Parathyroid adenoma (tissue), 2 donors: ENCODE data around the gene S100A1.

Source experiments
- H2AFZ ChIP-seq: fragments of 300-600 bp; sonication (generic); one replicate; pipeline ENCODE4 v1.7.0; 2017; ENCODE audit warnings: antibody characterized with exemption, mild to moderate bottlenecking
- H3K27ac ChIP-seq: fragments of 300-600 bp; sonication (generic); one replicate; pipeline ENCODE4 v1.7.0; 2017
- H3K27me3 ChIP-seq: fragments of 300-600 bp; sonication (generic); one replicate; pipeline ENCODE4 v1.7.0; 2017; ENCODE audit warnings: low read length; ENCODE audit not compliant: control insufficient read depth, insufficient read depth
- H3K36me3 ChIP-seq: fragments of 300-600 bp; sonication (generic); one replicate; pipeline ENCODE4 v1.7.0; 2017; ENCODE audit warnings: low read length; ENCODE audit not compliant: control insufficient read depth, insufficient read depth
- H3K4me1 ChIP-seq: fragments of 300-600 bp; sonication (generic); one replicate; pipeline ENCODE4 v1.7.0; 2017; ENCODE audit warnings: control low read depth
- H3K4me2 ChIP-seq: fragments of 300-600 bp; sonication (generic); one replicate; pipeline ENCODE4 v1.7.0; 2017; ENCODE audit warnings: low read length
- H3K4me3 ChIP-seq: fragments of 300-600 bp; sonication (generic); one replicate; pipeline ENCODE4 v1.7.0; 2017; ENCODE audit warnings: low read depth, low read length
- H3K79me2 ChIP-seq: fragments of 300-600 bp; sonication (generic); one replicate; pipeline ENCODE4 v1.7.0; 2017; ENCODE audit warnings: control low read depth
- H3K9ac ChIP-seq: fragments of 300-600 bp; sonication (generic); one replicate; pipeline ENCODE4 v1.7.0; 2017; ENCODE audit warnings: mild to moderate bottlenecking
- H3K9me3 ChIP-seq: fragments of 300-600 bp; sonication (generic); one replicate; pipeline ENCODE4 v1.7.0; 2017; ENCODE audit warnings: low read length; ENCODE audit not compliant: control insufficient read depth
- TF ChIP-seq, protein P1 (sequence below): fragments of 300-600 bp; sonication (generic); IDR thresholded peaks from one replicate; pipeline ENCODE4 v1.7.0; 2017; ENCODE audit warnings: antibody characterized with exemption, mild to moderate bottlenecking
- donor health status: primary hyperparathyroidism.

The S100A1 gene

DNA sequence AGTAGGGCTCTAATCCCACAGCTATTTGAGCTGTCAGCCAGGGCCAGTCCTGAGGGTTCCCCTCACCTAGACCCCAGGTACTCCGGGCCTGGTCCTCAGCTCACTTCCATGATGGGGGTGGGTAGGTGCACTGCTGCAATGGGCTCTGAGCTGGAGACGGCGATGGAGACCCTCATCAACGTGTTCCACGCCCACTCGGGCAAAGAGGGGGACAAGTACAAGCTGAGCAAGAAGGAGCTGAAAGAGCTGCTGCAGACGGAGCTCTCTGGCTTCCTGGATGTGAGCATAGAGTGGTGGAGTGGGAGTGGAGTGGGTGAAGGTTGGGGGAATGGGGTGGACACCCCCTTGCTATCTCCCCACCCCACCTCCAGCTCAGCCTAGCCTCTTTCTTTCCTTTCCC lies 2.1 kb downstream of the S100A1 start:
- Histone ChIP-seq H2AFZ (no peak overlapping the region), H3K4me2 (no peak overlapping the region), H3K27ac (no peak overlapping the region), H3K9me3 (no peaks in the 10 kb centered on the region), H3K79me2 (peaks cover 1% of the 10 kb centered on the region), H3K36me3 (no peaks in the 10 kb centered on the region), H3K4me1 (peaks cover 13% of the 10 kb centered on the region), H3K27me3 (no peaks in the 10 kb centered on the region), H3K4me3 (no peak overlapping the region), H3K9ac (no peak overlapping the region)
- TF ChIP-seq, protein P1, sequence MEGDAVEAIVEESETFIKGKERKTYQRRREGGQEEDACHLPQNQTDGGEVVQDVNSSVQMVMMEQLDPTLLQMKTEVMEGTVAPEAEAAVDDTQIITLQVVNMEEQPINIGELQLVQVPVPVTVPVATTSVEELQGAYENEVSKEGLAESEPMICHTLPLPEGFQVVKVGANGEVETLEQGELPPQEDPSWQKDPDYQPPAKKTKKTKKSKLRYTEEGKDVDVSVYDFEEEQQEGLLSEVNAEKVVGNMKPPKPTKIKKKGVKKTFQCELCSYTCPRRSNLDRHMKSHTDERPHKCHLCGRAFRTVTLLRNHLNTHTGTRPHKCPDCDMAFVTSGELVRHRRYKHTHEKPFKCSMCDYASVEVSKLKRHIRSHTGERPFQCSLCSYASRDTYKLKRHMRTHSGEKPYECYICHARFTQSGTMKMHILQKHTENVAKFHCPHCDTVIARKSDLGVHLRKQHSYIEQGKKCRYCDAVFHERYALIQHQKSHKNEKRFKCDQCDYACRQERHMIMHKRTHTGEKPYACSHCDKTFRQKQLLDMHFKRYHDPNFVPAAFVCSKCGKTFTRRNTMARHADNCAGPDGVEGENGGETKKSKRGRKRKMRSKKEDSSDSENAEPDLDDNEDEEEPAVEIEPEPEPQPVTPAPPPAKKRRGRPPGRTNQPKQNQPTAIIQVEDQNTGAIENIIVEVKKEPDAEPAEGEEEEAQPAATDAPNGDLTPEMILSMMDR: no peak

DNA sequence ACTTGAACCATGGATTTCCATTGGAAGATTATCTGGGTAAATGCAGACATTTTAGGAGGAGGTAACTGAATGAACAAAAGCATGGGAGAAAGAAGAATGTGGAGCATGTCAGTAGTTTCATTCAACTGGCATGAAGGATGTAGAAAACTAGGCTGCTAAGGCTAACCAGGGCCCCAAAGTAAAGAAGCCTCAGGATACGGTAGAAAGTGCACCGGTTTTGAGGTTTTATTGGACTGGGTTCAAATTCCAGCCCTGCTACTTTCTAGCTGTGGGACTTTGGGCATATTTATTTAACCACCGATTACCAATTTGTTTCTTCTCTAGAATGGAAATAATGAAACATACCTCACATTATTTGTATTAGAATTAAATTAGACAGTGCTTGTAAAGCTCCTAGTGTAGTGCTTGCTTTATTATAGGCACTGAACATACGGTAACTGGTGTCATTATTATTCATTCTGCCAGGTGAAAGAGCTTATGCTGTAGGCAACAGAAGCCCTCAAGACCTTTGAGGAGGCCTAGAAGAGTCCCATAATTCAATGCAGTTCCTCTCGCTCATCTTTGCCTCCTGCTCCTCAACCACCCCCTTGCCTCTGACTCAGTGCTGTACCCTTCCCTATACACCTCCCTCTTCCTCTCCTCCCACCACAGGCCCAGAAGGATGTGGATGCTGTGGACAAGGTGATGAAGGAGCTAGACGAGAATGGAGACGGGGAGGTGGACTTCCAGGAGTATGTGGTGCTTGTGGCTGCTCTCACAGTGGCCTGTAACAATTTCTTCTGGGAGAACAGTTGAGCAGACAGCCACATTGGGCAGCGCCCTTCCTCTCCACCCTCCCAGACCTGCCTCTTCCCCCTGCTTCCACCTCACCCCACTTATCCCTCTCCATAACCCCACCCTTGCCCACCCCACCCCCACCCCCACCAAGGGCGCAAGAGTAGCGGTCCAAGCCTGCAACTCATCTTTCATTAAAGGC lies 3.1 kb downstream of the S100A1 start:
- Histone ChIP-seq H3K79me2 (peaks cover 4% of the 10 kb centered on the region), H3K27ac (no peak overlapping the region)
- TF ChIP-seq, protein P1: no peak

DNA sequence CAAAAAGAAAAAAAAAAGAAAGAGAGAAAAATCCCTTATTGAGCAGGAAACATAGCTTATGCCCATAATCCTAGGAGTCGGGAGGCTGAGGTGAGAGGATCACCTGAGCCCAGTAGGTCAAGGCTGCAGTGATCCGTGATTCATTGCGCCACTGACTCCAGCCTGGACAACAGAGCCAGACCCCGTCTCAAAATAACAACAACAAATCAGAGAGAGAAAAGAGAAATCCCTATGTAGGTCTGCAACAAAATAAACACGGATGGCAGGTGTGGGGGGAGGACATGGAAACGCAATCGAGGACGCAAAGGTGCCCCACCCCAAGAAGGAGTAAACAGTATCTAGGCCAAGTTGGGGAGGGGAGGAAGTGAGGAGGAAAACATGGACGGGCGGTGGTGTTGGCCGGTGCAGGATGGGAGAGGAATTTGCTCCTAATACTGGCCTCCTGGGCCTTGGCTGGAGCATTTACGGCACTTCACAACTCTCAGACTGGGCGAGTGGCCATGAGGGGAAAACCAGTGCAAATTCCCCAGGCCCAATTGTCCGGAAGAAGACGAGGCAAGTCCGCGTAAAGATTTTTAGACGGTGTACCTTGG lies 5.0 kb downstream of the S100A1 start:
- Histone ChIP-seq H3K4me3 (peak overlapping the region; percentile 100), H3K27me3 (no peaks in the 10 kb centered on the region), H3K9ac (no peak overlapping the region), H3K4me2 (peak overlapping the region; percentile 42), H3K36me3 (no peaks in the 10 kb centered on the region), H2AFZ (peak overlapping the region; percentile 67), H3K4me1 (no peaks in the 10 kb centered on the region), H3K27ac (peak overlapping the region; percentile 100), H3K79me2 (peaks cover 7% of the 10 kb centered on the region), H3K9me3 (no peaks in the 10 kb centered on the region)
- TF ChIP-seq, protein P1: no peak

More for the DNA sequence above, 3.1 kb downstream of the S100A1 start:
- Histone ChIP-seq H2AFZ (no peak overlapping the region), H3K27me3 (no peaks in the 10 kb centered on the region), H3K9me3 (no peaks in the 10 kb centered on the region), H3K36me3 (no peaks in the 10 kb centered on the region), H3K4me2 (no peak overlapping the region), H3K9ac (no peak overlapping the region), H3K4me1 (peaks cover 6% of the 10 kb centered on the region), H3K4me3 (no peak overlapping the region)

DNA sequence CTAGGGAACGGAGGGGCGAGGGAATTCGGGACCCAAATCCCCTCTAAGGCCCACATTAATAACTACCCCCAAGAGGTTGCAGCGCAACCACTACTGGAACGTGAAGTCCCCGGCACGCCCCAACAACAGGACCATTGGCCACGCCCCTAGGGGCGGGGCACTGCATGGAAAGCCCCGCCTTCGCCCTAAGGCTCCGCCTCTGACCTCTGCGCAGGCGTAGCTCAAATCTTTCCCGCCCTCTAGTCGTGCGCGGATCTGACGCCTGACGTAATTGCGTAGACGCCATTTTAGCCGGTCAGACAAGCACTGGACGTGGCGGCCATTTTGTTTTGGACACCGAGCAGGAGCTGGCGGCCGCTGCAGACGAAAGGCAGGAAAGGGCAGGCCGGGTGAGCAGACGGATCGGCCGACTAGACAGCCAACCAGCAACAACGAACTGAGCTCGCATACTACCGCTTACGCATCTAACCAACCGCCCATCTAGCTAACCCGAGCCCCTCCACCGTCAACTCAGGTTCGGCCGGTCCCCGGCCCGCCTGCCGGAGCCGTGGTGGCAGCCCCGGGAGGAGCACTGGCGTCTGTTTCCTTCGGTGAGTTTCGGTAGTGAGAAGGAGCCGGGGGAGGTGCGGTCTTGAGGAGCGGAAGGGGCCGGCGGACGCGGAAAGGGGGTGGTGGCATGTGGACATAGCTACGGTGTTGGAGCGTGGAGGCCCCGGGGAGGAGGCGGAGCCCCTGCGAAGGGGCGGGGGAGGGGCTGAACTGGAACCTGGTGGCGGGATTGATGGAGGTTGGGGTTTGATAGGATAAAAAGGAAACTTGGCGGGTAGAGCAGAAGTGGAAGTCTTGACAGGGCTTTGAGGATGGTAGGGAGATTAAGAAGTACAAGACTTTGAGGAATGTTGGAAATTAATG lies 5.8 kb downstream of the S100A1 start, which contains the start of gene CHTOP:
TSS of gene CHTOP (plus strand) at position 313 of the 912 bp plus-strand sequence. CDS start 2,523 bp downstream, outside the sequence.
- TF ChIP-seq, protein P1: no peak
- H3K27ac ChIP-seq: peak within 1 kb of the TSS; percentile 100
- peaks cover 7% of the 10 kb centered on the region for H3K79me2 ChIP-seq
- peak within 1 kb of the TSS; percentile 68 for H2AFZ ChIP-seq
- H3K4me1 ChIP-seq: no peaks in the 10 kb centered on the region
- peak within 1 kb of the TSS; percentile 85 for H3K4me2 ChIP-seq
- peak within 1 kb of the TSS; percentile 99 for H3K9ac ChIP-seq
- H3K36me3 ChIP-seq: no peaks in the 10 kb centered on the region
- no peaks in the 10 kb centered on the region for H3K27me3 ChIP-seq
- H3K9me3 ChIP-seq: no peaks in the 10 kb centered on the region
- H3K4me3 ChIP-seq: peak within 1 kb of the TSS; percentile 100
